Pons (tissue), 1 donor: Measurements from ENCODE around the gene AUTS2.

ENCODE experiments used
- DNase-seq: peaks from one replicate; pipeline ENCODE4 v3.0.0-alpha.2; 2016; ENCODE audit warnings: low spot score

AUTS2 gene

DNA sequence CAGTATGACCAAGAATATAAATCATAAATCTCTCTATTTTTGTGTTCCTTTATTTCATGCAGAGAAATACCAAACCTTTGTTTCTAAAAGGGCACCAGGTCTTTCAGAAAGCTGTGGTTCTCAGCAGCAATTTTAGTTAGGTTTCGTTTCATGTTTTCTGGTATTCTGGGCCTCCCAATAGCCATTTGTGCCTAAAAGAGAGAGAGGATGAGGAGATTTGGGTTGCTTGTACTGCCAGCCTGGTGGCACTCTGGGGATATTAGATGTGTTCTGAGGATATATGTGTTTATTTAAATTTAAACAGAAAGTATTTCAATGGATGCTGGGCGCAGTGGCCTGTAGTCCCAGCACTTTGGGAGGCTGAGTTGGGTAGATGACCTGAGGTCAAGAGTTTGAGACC, 471.7 kb downstream of the AUTS2 start:
- no peak for DNase-seq

DNA sequence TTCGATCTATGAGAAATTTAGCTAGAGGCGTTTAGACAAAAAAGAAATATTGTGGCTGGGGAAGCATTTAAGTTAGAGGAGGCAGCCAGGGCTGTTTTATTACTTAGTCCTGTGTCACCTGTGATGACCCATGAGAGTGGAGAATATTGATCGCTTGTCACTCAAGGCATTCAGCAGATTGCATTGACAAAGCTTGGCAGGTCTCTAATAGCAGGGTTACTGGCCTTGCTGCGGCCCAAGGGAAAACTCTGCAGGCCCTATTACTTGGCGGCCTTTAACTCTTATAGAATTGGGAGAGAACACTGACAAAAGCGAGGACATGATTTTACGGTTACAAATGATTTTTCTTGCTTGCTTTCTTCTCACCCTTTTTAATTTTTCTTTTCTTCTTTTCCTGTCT, 473.5 kb downstream of the AUTS2 start:
- no peak for DNase-seq

DNA sequence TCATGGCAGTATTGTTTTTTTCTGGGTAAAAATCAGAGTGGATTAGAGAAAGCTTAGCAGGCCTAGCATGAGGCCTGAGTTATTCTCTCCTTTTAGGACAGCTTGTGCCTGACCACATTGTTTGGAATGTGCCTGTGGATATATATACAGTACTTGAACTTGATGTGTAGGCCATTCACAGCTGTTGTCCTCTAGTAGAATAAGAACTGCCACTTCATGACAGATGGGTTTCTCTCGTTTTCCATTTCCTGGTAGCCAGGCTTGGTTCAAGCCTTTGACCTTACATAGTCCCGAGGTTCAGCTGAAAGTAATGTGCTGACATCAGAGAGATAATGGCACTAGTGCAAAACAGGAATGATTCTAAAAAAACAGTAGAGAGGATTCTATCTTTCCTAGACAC, 473.9 kb downstream of the AUTS2 start:
- DNase-seq = no peak

DNA sequence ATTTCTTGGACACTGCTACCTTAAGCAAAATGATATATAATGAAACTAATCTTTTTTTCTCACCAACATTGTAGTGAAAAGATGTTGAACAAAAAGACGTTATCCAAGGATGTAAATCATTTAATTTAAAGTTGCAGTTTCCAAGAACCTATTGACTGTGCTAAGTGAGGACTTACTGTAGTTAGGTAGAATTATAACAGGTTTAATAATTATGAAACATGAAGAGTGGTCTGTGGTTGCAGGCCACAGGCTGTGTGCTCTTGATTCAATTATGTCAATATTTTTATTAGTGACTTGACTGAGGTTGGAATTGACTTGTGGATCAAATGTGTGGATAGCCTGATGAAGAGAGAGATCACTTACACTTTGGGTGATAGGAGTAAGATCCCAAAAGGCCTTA, 478.1 kb downstream of the AUTS2 start:
- no peak for DNase-seq

DNA sequence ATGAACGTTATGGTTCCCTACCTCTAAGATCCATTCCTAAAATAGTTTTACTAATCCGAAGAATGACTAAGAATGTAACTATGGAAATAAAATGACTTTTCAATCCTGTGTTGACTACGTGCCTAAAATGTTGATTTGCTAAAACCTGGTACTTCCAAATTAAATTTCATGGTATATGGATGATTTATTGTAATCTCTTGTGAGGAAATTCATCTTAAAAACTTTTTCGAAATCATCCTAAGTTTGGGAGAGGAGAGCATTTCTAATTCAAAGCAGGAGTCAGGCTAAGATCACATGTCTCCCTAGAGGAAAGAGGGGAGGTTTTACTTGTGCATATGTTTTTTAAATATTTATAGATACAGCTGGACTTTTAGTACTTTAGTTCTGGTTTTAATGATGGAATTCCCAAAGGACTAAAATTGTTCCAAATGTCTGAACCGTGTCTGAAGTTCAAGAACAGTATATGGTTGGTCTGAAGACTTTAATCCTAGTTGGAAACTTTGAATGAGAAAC, 483.9 kb downstream of the AUTS2 start:
- no peak for DNase-seq

DNA sequence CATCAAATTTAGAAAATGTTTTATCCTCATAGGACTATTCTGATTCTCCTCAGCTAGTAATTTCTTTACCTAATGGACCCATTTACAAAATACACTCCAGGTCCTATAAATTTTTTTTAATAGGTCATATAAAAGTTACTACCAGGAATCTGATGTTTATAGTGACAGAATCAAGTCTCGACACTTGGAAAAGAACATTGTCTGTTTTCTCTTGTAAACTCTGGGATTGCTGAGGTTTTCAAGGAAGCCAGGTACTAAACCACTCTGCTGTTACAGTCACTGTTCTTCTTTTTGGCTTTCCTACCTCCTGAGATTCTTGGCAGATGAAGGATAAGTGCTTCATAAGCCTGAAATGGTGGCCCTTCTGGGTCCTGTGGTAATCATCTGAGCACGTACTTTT, 493.1 kb downstream of the AUTS2 start:
- no peak for DNase-seq

DNA sequence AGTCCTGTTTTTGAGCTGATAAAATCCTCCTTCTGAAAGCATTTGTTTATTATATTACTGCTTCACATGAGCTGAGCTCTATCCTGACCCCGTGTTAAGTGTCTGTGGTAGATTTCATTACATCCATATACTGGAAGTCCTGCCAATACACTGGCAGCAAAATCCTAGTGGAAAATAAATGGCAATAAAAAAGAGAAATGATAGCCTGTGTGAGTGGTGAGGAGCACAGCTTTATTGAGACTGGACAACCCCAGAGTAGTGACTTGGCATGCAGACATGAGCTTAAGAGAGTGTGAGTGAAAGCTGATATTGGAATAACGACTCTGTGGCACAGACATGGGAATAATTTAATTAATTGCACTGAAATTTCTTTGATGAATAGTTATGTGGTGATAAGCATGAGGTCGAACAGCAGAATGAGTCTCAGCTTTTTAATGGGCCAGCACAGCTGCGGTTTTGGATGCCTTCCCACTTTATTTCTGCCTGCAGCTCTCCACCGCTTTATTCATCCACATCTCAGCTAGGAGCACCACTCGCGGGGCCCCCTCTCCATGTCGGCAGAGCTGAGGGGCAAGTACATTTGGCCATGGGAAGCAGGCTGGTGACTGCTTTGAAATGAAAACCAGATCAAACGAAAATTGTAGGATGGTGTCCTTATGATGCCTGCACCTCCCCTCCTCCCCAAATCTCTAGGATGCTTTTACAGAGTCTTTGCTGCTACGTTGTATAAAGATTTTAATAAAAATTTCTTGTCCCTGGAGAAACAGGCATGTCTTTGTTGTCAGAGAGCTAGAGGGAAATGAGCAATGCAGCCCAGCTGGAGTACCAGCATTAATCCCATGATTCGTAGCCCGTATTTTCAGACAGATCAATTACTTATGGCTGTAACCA, 494.3 kb downstream of the AUTS2 start:
- DNase-seq = peak; percentile 17

DNA sequence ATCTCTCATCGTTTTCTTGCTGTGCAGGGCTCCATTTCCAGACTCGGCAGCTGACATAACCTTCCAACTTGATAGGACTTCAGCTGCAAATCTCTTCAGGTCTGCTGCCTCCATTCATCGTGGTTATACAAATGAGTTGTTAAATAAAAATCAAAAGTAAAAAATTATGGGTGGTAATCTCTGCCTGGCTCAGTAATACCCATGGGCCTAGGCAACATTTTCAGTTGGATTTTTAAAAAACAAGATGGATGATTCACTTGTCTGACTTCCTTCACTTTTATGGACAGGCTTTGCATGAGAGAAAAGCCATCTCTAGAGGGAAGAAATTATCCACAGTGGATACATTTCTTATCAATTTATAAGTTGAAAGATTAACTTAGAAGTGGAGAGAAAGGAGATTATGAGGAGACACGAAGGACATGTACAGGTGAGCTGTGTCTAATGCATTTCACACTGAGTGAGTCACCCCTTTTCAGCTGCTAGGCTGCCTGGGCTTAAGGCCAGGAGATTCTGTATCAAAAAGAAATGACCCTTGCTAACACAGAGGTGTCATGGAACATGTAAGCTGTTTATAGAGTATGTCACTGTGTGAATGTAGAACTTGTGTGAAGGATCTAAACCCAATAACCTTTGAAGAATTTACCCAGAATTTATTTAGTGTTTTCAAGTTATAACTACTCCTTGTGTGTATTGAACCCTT, 495.1 kb downstream of the AUTS2 start:
- DNase-seq = no peak

DNA sequence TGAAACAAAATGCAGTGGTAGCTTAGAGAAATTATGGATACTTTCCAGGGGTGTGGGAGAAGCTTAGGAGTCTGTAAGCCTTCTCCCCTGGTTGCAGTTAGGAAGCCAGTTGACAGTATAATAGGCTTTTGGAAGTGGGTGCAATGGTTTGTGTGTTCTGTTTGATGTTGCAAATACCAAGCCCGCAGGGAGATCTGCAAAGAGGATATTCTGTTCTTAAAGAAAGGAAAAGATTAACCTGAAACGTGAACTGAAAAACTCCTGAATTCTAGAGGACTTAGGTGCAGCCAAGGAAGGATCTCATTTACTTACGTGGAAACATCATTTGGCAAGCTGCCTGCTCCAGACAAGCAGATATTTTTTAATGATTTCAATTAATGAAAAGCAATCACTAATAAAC, 496.6 kb downstream of the AUTS2 start:
- no peak for DNase-seq

DNA sequence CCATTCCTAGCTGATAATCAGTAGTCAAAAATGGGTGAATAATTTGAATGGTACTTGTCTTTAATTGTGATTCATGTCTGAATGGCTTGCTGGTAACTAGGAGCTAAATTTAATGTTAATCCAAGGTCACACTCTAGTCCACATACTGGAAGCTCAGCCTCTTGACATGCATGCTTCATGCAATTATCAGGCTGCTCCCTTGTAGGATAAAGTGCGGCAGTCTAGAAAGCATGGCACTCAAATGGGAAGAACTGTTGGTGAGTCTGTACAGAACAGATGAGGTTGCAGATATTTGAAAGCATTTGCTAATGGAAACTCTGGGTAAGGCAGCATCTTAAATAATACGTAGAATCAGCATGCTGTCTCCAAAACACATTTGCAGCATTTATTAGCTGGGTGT, 499.4 kb downstream of the AUTS2 start:
- no peak for DNase-seq

DNA sequence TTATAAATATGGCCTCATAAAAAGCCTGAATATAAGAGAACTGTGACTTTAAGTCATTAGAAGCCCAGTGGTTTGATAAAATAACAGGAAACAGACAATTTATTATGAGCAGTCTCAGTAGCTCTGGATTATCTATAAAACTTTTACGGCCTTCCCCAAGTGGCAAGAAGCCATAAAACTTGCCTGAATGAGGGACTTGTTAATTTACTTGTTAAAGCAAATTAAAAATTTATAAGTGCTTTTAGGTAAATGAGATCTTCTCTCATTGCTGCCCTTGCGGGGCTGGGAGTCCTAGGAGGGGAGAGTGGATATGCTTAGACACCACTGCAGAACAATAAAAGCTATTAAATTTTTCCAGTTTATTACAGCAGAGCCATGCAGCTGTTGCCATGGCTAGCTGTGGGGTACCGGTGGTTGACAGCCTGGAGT, 499.9 kb downstream of the AUTS2 start:
- no peak for DNase-seq

DNA sequence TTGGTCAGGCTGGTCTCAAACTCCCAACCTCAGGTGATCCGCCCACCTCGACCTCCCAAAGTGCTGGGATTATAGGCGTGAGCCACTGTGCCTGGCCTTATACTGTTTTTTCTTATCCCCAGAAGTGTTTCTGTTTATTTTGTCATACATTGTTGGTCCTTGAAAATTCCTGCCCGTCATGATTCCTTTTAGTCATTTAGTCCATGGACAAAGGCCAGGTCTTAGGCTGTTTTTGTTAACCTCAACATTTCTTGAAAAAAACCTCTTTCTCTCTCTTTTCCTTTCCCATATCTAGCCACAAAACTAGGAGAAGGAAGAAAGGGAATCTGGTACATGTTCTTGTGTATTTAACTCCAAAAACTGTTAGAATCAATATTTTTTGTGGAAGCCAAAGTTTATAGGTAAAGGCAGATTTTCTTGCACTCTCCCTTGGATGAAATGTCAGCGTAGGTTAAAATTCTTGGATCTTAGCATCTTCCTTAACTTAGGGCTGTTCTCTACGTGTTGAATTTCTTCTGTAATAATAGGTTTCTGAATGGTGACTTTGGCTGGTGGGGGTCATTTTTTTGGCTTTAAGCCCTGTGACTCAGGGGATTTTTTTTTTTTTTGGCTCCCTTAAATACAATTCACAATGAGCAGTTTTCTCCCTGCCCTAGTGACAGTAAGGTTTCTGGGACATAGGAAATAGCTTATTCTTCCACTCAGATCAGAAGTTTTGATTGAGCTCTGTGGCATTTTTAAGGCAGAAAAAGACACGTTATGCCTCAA, 500.8 kb downstream of the AUTS2 start:
- DNase-seq = no peak

DNA sequence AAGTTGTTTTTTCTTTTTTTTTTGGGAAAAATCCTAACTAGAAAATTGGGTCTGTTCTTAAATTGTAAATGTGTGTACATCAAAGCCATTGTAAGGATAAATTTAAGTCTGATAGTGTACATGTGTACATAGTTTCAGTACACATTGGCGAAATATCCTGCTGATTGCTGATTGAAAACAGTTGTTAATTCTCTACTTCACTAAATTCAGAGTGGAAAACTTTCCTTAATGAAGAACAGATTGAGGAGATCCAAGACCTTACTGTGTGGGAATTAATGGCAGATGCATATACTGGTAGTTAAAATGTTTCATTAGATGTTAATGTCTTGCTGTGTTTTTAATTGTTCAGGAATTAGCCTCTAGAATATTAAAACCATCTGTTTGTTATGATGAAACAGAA, 506.0 kb downstream of the AUTS2 start:
- no peak for DNase-seq

DNA sequence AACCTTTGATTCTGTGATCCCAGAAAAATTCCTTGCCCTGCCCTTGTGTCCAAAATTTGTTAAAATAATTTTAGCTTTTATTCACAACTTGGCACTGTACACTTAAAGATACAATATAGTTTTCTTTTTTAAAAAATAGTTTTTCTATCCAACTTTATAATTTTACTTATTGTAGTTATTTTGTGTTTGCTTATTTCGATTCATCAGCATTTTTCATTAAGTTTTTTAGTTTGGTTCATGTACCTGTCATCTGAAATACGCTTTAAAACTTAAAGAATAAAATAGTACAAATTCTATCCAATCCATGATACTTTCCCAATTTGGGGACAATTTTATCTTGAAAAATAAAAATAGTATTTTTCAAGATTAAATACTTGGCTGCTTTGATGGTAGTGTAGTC, 514.8 kb downstream of the AUTS2 start:
- no peak for DNase-seq

DNA sequence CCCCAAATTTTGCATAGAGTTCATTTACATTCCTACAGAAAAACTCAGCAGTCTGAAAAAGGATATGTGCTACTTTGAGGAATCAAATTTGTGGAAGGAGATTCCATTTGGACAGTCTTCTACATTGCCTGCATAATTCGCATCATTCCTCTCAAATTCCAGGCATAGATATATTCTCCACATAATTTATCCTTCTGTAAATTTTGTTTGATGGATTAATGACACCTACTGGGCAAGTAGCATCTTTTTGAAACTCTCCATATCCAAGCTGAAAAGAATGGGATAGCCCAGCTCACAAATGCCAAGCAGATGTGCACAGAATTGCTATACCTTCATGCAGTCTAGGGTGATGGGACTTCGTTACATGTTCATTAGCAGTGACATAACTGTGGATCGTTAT, 515.3 kb downstream of the AUTS2 start:
- DNase-seq = no peak

DNA sequence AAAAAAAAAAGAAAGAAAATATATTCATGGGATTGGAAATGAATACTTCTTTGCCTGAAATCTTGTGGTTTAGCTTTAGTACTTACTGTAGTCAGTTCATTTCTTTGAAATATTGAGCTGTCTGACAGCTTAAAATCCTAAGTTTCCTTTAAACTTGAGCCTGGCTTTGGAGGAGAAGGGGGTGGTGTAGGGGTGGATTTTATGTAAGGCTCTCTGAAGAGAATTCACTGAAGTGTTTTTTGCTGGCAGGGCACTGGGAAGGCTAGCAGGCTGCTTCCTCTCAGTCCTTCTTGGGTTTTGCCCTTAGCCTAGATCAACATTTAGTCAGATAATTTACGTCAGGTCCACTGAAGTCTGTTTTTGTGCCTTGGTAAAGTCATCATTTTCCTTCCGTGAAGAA, 516.5 kb downstream of the AUTS2 start:
- DNase-seq = no peak

DNA sequence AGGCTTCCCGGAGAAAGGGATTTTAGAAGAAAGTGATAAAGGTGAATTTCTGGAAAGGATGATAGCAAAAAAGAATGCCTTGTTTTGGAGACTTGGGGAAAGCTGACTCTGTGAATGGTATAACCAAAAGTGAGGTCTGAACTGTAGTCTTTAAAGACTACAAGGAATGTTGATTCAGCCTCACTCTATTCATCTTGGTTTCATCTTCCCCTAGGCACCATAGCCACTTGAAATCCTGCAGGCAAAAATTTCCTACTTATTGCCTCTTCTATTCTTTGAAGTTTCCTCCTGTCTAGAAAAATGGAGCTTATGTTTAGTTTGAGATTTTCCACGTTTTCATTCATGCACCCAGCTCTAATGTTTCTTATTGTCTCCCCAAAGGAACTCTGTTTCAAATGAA, 518.0 kb downstream of the AUTS2 start:
- no peak for DNase-seq

DNA sequence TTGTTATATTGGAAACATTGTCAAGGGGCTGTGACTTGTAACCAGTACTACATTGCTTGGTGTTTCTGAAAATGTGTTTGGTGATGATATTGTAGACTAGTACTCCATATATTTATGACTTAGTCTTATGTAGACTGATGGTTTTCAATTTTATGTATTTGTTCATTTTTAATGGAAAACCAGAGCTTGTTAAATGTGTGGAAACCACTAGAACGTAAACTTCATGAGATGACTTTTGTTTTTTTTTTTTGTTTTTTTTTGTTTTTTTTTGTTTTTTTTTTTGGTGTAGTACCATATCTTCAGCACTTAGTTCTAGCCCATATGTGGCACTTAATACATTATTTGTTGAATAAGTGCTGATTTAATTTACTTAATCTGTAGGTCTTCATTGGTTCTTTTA, 518.6 kb downstream of the AUTS2 start:
- no peak for DNase-seq

DNA sequence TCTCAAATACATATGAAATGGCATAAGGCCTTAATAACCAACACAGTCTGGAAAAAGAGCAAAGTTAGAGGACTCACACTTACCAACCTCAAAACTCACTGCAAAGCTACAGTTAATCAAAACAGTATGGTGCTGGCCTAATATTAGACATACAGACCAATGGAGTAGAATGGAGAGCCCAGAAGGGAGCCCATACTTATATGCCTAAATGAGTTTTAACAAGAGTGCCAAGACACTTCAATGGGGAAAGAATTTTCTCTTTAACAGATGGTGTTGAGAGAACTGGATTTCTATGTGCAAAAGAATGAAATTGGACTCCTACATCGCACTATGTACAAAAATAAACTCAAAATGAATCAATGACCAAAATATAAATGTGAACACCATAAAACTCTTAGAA, 522.6 kb downstream of the AUTS2 start:
- no peak for DNase-seq

DNA sequence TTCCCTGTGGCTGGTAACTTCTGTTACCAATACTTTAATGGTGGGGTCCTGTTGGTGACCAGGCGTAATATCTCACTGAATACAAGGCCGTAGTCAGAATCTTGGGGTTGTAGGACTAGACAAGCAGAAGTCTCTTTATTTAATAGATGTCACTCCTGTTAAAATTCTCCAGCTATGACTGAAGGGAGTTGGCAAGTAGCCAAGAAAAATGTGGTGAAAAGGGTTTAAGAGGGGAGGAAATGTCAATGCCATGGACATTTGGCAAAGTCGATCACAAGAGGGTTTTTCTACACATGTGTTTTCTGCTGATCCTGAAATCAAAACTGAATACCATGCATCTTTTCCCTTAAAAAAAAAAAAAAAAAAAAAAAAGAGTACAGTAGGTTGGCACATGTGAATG, 533.5 kb downstream of the AUTS2 start:
- no peak for DNase-seq

DNA sequence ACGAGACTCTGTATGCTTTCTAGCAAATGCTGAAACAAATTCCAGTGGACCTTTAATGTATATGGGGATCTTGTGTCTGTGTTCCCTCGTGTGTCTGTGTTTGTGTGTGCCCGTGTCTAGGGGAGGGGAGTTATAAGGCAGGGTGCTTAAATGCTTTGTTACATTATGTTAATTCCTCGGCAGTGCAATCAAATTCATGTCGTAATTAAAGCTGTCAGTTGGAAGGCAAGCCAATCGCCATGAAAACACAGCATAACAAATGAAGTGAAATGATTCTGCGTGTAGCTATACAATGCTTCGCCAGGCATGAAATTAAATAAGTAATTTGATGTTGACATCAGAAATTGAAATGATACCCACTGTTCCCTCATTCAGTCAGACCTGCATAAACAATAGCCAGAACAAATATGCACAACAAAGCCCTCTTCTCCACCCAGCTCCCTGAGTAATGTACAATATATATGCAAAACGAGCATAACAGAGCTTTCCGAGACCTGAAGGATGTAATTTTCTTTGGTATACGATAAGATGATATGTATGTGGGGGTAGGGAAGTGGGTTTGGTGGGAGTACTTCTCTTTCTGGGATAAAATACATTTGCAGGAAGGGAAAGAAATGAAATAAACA, 534.1 kb downstream of the AUTS2 start:
- no peak for DNase-seq
